ENCODE results near the gene CLIC5.
A peak's percentile ranks its signal among the peaks of the same experiment; 100 is the strongest.

Gene CLIC5

GRCh38 chr6:46023216-46023915 lies 7.7 kb upstream of the CLIC5 start:
- DNase-seq (ENCODE audit: insufficient read length, low spot score), result no peak
- FAIRE-seq, result no peak
- TF ChIP-seq POLR2A (IDR thresholded peaks at IDR 0.05; ENCODE audit: low read depth, low read length), result no peak

DNA sequence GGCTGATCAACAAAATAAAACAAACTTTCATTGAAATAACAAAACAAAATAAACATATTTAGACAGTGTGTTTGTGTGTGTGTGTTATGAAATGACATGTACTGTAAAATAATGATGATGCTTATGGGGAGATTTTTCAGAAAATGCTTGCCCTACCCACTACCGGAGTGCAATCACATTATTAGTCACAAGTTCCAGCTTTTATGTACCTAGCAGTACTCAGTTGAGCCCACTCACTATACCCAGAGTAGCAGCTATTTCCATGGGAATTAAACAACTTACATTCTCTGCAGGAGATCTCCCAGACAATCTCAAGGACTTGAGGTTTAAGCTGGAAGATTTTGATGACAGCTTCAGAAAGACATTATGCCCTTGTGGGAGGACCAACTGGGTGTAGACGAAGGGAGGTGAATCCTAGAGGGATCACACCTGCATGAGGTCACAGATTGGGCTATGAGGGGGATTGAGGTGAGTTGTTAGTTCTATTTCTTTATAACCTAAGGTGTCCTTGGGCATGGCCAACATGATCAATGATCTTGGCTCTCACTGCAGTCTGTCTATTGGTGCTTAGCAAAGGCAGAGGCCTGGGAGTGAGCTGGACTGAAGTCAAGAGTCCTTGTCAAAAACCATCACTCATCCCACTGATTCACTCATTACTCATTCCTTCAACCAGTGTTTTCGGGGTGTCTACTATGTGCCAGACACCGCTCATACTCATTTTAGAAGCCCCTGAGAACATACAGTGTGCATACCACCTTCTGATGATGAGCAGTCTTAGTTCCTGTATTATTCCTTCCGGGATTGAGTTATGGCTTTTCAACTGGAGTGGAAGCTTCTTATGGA lies 6.7 kb upstream of the CLIC5 start:
- no peak for TF ChIP-seq POLR2A (IDR thresholded peaks at IDR 0.05; ENCODE audit: low read depth, low read length)
- FAIRE-seq (peak; percentile 6), DNase-seq (ENCODE audit: insufficient read length, low spot score) (no peak)

- DNase-seq (ENCODE audit: insufficient read length, low spot score) (no peak), FAIRE-seq (no peak)
- TF ChIP-seq POLR2A (IDR thresholded peaks at IDR 0.05; ENCODE audit: low read depth, low read length), result no peak
Observed at GRCh38 chr6:46017726-46018125, 2.1 kb upstream of the CLIC5 start.

- DNase-seq (ENCODE audit: insufficient read length, low spot score) (no peak), FAIRE-seq (no peak)
- no peak for TF ChIP-seq POLR2A (IDR thresholded peaks at IDR 0.05; ENCODE audit: low read depth, low read length)
Observed at GRCh38 chr6:46016063-46016608, 476 bp upstream of the CLIC5 start.

GRCh38 chr6:46014511-46015118 lies 1.0 kb downstream of the CLIC5 start:
- no peak for FAIRE-seq
- DNase-seq (ENCODE audit: insufficient read length, low spot score), result no peak
- no peak for TF ChIP-seq POLR2A (IDR thresholded peaks at IDR 0.05; ENCODE audit: low read depth, low read length)

- DNase-seq (ENCODE audit: insufficient read length, low spot score) (no peak), FAIRE-seq (no peak)
- TF ChIP-seq POLR2A (IDR thresholded peaks at IDR 0.05; ENCODE audit: low read depth, low read length), result no peak
Observed at GRCh38 chr6:46014046-46014445, 1.6 kb downstream of the CLIC5 start.

GRCh38 chr6:46013639-46014038 lies 2.0 kb downstream of the CLIC5 start:
- no peak for TF ChIP-seq POLR2A (IDR thresholded peaks at IDR 0.05; ENCODE audit: low read depth, low read length)
- FAIRE-seq, result no peak
- no peak for DNase-seq (ENCODE audit: insufficient read length, low spot score)

DNA sequence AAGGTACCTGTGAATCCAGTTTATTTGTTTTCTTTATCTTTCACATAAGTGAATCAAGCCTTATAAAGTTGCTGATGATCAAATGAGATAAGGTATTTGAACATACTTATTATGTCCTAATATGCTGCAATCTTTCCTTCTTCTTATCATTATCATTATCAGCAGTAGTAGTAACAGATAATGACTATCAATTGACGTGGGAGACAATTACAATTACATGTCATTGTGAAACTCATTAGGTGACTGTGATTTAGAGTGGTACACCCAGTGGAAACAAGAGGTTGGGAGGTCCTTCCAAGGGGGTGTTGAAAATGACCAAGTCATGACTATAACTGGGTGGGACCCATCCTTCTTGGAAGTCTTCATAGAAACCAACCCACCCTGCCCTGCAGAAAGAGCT lies 2.8 kb downstream of the CLIC5 start:
- TF ChIP-seq POLR2A (IDR thresholded peaks at IDR 0.05; ENCODE audit: low read depth, low read length), result no peak
- FAIRE-seq, result no peak

GRCh38 chr6:46011188-46012085 lies 4.2 kb downstream of the CLIC5 start:
- DNase-seq (ENCODE audit: insufficient read length, low spot score) (no peak), FAIRE-seq (no peak)
- no peak for TF ChIP-seq POLR2A (IDR thresholded peaks at IDR 0.05; ENCODE audit: low read depth, low read length)

More for the DNA sequence above, 2.8 kb downstream of the CLIC5 start:
- no peak for DNase-seq (ENCODE audit: insufficient read length, low spot score)

DNA sequence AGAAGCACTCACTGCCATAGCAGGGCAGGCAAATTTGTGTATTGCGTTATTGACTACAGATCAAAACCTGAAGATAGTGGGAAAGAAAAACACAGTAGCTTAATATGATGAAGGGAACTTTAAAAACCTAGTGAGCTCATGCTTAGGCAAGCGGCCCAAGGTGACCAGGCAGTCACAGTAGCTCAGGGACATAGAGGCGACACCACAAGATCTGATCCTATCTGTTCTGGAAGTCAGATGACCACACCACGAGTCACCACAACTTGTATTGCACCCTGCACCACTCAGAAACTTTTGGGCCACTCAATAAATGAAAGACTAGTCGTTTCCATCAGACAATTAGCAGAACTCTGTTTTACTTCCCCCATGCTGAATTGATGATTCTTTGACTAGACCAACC lies 4.9 kb downstream of the CLIC5 start:
- DNase-seq (ENCODE audit: insufficient read length, low spot score) (no peak), FAIRE-seq (no peak)
- no peak for TF ChIP-seq POLR2A (IDR thresholded peaks at IDR 0.05; ENCODE audit: low read depth, low read length)

- DNase-seq (ENCODE audit: insufficient read length, low spot score) (no peak), FAIRE-seq (no peak)
- TF ChIP-seq POLR2A (IDR thresholded peaks at IDR 0.05; ENCODE audit: low read depth, low read length), result no peak
Observed at GRCh38 chr6:46010270-46010669, 5.4 kb downstream of the CLIC5 start.

DNA sequence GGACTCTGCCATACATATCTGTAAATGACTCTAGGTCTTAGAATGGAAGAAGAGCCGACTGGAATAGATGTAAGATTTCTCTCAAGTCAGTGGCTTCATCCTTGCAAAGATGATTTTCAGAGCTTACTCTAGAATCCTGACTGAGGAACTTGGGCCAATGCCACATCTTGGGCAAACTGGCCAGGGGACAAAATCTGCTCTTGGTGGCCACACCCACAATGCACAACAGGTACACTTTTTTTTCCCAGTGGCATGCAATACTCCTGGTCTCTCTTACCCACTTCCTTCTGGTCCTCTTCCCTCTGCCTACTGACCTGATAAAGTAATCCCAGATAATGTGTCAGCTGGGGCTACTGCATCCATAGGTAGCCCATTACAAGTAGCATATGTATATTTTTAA lies 13.4 kb downstream of the CLIC5 start:
- no peak for TF ChIP-seq POLR2A (IDR thresholded peaks at IDR 0.05; ENCODE audit: low read depth, low read length)

GRCh38 chr6:46000905-46001304 lies 14.8 kb downstream of the CLIC5 start:
- FAIRE-seq (no peak), DNase-seq (ENCODE audit: insufficient read length, low spot score) (no peak)

More for the DNA sequence above, 13.4 kb downstream of the CLIC5 start:
- DNase-seq (ENCODE audit: insufficient read length, low spot score) (no peak), FAIRE-seq (no peak)

More at GRCh38 chr6:46000905-46001304, 14.8 kb downstream of the CLIC5 start:
- TF ChIP-seq POLR2A (IDR thresholded peaks at IDR 0.05; ENCODE audit: low read depth, low read length), result no peak
